Ishikawa (cell line): Measurements from ENCODE around the gene KIRREL3.

Experiments used
- CEBPB ChIP-seq: IDR thresholded peaks from 2 replicates; pipeline ENCODE4 v1.6.1; 2012
- CREB1 ChIP-seq: IDR thresholded peaks from 2 replicates; pipeline ENCODE4 v1.6.1; 2012; ENCODE audit warnings: low read depth
- EGR1 ChIP-seq: IDR thresholded peaks from 2 replicates; pipeline ENCODE4 v1.6.1; 2012
- EP300 ChIP-seq: IDR thresholded peaks from 2 replicates; pipeline ENCODE4 v1.6.1; 2012; ENCODE audit warnings: borderline replicate concordance
- NFIC ChIP-seq: IDR thresholded peaks from 2 replicates; pipeline ENCODE4 v1.6.1; 2012
- RAD21 ChIP-seq: IDR thresholded peaks from 2 replicates; pipeline ENCODE4 v1.6.1; 2012; ENCODE audit warnings: low read depth
- TAF1 ChIP-seq: IDR thresholded peaks from 2 replicates; pipeline ENCODE4 v1.6.1; 2012; ENCODE audit warnings: low read depth, mild to moderate bottlenecking
- TCF12 ChIP-seq: IDR thresholded peaks from 2 replicates; pipeline ENCODE4 v1.6.1; 2012; ENCODE audit warnings: low read depth
- TEAD4 ChIP-seq: IDR thresholded peaks from 2 replicates; pipeline ENCODE4 v1.6.1; 2012
- YY1 ChIP-seq: IDR thresholded peaks from 2 replicates; pipeline ENCODE4 v1.6.1; 2012; ENCODE audit warnings: low read depth
- TF ChIP-seq, protein P1 (sequence below): IDR thresholded peaks from 2 replicates; pipeline ENCODE4 v1.6.1; 2012; ENCODE audit warnings: low read depth, mild to moderate bottlenecking
- TF ChIP-seq, protein P2 (sequence below): IDR thresholded peaks from 2 replicates; pipeline ENCODE4 v1.6.1; 2012
- TF ChIP-seq, protein P3 (sequence below): IDR thresholded peaks from 2 replicates; pipeline ENCODE4 v1.6.1; 2012

DNA sequence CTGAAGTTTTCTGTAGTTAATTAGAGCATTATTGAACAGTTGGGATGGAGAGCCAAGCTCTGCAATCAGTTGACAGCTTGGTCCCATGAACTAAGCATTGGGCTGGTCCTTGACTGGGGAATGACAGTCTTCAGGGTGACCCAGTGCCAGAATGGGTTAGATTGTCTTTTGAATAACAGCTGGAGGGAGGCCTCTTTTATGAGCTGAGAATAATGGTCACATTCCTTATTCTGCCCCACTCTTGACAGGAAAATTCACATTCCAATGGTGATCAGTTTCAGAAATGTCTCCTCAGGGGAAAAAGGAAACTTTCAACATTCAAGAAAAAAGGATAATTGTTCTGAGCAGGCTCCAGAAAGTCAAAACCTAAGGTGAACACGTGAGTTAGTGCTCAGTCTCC is 113.9 kb downstream of the KIRREL3 start:
- TF ChIP-seq CEBPB (no peak), YY1 (no peak), EP300 (no peak), CREB1 (no peak), TCF12 (no peak), TAF1 (no peak), RAD21 (no peak), TEAD4 (no peak), EGR1 (no peak), NFIC (no peak)
- TF ChIP-seq, protein P1, sequence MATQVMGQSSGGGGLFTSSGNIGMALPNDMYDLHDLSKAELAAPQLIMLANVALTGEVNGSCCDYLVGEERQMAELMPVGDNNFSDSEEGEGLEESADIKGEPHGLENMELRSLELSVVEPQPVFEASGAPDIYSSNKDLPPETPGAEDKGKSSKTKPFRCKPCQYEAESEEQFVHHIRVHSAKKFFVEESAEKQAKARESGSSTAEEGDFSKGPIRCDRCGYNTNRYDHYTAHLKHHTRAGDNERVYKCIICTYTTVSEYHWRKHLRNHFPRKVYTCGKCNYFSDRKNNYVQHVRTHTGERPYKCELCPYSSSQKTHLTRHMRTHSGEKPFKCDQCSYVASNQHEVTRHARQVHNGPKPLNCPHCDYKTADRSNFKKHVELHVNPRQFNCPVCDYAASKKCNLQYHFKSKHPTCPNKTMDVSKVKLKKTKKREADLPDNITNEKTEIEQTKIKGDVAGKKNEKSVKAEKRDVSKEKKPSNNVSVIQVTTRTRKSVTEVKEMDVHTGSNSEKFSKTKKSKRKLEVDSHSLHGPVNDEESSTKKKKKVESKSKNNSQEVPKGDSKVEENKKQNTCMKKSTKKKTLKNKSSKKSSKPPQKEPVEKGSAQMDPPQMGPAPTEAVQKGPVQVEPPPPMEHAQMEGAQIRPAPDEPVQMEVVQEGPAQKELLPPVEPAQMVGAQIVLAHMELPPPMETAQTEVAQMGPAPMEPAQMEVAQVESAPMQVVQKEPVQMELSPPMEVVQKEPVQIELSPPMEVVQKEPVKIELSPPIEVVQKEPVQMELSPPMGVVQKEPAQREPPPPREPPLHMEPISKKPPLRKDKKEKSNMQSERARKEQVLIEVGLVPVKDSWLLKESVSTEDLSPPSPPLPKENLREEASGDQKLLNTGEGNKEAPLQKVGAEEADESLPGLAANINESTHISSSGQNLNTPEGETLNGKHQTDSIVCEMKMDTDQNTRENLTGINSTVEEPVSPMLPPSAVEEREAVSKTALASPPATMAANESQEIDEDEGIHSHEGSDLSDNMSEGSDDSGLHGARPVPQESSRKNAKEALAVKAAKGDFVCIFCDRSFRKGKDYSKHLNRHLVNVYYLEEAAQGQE: no peak
- TF ChIP-seq, protein P2, sequence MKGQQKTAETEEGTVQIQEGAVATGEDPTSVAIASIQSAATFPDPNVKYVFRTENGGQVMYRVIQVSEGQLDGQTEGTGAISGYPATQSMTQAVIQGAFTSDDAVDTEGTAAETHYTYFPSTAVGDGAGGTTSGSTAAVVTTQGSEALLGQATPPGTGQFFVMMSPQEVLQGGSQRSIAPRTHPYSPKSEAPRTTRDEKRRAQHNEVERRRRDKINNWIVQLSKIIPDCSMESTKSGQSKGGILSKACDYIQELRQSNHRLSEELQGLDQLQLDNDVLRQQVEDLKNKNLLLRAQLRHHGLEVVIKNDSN: no peak
- TF ChIP-seq, protein P3, sequence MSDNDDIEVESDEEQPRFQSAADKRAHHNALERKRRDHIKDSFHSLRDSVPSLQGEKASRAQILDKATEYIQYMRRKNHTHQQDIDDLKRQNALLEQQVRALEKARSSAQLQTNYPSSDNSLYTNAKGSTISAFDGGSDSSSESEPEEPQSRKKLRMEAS: no peak
